Activated CD8-positive, alpha-beta memory T cell treated with anti-CD3 and anti-CD28 coated beads for 4 hours (primary cell): ENCODE results near the gene EIF4G3.
"Not testable (repeated sequence)": the region's sequence is repeated elsewhere in the genome, so short reads cannot be mapped to it uniquely, and the experiment has no call there.

Source experiments
- DNase-seq, 2 donors: peaks; one replicate each; pipeline ENCODE4 v3.0.0-alpha.2; 2020; ENCODE audit warnings: low read depth in 2 of 2

Gene EIF4G3

DNA sequence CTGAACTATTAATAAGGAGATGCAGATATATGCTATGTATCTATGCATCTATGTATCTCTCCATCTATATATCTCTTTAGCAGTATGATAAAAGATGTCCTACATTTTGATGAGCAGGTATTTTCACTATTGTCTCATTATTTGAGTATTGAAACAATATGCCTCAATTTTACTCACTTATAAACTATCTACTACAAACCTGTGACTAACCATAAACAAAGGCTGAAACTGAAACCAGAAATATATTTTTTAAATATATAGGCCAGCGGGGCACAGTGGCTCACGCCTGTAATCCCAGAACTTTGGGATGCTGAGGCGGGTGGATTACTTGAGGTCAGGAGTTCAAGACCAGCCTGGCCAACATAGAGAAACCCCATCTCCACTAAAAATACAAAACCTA is 22.0 kb downstream of the EIF4G3 start:
- no peak for DNase-seq

DNA sequence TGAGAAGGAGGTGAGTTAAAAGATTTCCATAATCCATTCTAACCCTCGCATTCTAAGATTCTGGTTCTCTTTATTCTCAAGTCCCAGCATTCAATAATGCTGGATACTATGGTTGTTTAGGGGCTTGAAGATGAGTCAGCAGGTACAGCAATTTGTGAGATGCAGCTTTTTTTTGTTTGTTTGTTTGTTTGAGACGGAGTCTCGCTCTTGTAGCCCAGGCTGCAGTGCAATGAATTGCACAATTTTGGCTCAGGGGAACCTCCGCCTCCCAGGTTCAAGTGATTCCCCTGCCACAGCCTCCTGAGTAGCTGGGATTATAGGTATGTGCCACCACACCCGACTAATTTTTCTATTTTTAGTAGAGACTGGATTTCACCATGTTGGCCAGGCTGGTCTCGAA is 23.3 kb downstream of the EIF4G3 start:
- DNase-seq, result no peak

DNA sequence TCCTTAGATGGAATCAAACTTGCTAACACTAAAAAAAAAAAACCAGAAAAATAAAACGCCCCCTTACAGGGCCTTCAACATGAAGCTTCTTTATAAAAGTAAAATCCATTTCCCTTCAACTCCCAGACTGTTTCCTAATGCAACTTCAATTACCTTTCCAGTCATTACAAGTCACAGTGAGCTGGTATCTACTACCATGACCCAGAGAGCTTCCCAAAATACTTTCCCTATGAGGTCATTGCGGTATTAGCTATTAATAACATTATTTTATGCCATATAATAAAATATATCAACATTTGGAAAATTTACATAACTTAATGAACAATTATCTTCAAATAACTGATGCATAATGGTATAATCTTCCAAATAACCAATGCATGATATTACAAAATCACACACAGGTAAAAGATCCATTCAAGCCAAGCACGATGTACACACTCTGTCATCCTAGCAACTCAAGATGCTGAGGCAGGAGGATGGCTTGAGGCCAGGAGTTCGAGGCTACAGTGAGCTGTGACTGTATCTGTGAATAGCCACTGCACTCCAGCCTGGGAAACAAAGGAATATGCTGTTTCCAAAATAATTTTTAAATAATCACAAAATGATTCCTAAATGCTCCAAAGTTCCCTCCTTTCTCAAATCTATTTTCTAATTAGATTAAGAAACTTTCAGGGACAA is 24.1 kb downstream of the EIF4G3 start:
- DNase-seq, result no peak

DNA sequence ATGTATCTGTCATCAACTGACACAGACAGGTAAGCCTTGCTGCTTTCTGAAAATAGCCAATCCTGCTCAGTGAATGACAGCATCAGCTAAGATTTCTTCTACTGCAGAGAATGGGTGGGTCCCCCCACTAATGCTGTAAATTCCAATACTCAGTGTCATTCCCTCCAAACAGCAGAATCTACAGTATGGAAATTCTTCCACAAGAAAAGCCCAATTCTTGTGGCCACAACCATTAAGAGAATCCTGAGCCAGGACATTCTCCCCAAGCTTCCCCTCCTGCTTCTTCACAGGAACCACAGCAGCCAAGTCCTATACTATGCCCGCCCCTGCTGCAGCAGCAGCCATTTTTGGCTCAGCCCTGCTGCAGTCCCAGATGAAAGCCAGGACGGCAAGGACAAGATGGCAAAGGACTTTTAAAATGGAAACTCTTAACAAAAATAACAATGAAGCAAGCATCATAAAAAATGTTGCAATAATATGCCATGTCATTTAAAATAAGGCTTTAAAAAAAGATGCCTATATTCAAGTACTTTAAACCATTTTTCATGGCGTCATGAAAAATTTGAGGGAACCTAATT is 26.8 kb downstream of the EIF4G3 start:
- no peak for DNase-seq

DNA sequence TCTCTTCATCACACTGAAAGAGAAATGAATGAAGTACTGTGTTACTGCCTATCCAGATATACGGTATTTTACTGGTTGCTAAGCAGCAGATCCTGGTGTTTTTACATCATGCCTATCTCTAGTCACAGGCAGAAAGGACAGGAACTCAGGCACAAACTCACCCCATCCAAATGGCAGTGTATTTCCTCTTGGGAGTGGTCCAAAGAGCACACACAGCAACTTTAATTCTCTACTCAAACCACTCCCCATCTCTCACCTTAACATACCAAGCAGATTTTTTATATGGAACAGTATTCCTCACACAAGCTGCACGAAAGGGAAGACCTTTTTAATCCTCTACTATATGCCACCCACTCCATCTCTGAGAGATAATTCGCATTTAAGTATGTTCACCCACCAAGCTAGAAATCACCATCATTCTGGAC is 27.3 kb downstream of the EIF4G3 start:
- no peak for DNase-seq

DNA sequence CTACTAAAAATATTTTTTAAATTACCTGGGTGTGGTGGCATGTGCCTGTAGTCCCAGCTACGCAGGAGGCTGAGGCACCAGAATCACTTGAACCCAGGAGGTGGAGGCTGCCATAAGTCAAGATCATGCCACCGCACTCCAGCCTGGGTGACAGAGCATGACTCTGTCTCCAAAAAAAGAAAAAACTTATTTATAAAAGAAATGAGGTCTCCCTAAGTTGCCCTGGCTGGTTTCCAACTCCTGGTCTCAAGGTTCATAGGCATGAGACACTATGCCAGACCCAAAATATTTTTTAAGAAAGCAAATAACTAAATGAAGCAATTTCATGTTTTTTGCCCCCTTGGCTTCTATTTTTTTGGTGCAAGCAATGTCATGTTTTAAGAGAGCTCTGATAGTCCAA is 32.9 kb downstream of the EIF4G3 start:
- no peak for DNase-seq

DNA sequence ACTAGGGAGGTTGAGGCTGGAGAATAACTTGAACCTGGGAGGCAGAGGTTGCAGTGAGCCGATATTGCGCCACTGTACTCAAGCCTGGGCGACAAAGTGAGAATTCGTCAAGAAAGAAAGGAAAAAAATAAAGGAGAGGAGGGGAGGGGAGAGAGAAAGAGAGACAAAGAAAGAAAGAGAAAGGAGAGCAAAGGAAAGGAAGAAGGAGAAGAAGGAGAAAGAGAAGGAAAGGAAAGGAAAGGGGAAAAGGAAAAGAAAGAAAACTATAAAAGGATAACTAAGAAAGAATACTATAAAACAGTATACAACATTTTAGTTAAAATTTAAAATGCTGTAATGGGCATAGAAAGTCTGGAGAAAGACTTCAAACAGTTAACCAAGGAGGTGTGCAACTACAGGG is 33.6 kb downstream of the EIF4G3 start:
- no peak for DNase-seq

DNA sequence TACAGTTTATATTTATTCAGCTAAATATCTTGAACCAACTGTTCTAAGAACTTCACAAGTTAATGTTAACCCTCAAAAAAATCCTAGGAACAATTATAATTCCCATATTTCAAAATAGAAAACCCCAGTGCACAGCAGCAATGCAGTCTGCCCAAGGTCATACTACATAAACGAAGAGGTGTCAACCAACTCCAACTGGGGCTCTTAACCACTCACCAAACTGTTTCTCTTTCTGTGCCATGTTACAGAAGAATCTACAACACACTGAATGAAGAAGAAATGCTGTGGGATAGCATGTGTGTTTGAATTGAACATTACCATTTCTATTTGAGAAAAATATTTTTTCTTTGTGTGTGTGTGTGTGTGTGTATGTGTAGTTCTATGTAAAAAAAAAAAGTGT is 35.7 kb downstream of the EIF4G3 start:
- DNase-seq, result no peak

DNA sequence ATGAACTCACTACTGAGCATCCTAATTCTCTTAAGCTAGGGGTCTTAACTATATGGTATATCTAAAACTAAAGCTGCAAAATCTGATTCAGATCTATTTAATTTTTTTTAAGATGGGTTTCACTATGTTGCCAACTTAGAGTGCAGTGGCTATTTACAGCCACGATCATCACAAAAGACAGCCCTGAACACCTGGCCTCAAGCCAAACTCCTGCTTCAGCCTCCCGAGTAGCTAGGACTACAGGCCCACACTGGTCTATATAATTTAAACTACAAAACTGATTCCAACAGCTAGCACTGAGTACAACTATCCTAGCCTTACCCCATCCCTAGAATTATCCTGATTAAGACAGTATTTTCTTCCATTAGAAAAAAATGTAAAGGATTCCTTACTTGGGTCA is 37.1 kb downstream of the EIF4G3 start:
- no peak for DNase-seq

DNA sequence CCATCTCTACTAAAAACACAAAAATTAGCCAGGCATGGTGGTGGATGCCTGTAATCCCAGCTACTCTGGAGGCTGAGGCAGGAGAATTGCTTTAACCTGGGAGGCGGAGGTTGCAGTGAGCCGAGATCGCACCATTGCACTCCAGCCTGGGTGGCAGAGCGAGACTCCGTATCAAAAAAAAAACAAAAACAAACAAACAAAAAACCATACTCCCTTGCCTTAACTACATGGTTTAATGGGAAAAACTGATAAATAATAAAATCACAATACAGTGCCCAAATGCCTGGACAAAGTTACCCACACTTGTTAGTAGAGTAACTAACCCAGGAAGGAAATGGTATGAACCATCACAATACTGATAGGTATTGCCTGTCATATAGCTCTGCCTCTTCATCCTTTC is 40.4 kb downstream of the EIF4G3 start:
- DNase-seq, result not testable (repeated sequence)

DNA sequence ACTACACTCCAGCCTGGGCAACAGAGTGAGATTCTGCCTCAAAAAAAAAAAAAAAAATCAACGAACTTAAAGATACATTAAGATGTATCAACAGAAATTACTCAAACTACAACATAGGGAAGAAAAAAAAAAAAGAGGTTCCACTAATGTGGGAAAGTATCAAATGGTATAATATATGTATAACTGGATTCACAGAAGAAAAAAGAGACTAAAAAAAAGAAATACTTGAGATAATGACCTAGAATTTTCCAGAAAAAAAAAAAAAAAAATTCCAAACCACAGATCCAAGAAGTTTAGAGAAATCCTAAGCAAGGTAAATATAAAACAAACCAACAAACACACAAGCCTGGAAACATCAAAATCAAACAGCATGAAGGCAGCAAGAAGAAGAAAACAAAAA is 45.5 kb downstream of the EIF4G3 start:
- no peak for DNase-seq

DNA sequence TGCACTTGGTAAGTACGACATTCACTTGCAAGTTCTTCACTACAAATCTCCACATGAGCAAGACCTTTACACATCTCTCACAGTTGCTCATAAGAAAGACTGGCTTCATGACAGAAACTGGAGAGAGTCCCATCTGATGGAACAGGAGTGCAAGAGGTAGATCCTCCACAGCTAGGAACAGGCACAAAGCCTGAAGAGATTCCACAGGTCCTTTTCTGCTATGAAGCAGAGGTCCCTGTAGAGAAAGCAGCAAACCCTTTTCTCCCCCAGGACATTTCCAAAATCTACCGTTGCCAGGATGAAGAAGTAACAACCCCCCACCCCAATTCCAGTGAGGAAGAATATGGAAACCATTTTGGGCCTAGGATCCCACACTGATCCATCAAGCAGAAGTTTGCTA is 47.3 kb downstream of the EIF4G3 start:
- DNase-seq, result no peak

DNA sequence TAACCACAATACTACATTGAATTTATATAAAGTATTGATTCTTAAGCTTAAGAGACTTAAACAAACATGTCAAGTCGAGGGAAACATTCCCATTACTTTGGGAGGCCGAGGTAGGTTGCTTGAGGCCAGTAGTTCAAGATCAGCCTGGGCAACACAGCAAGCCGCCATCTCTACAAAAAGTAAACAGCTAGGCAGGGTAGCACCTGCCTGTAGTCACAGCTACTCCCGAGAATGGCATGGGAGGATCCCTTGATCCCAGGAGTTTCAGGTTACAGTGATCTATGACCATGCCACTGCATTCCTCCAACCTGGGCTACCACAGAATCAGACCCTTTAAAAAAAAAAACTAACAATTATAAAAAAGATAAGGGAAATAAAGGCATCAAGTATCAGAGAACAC is 50.4 kb downstream of the EIF4G3 start:
- DNase-seq, result no peak

DNA sequence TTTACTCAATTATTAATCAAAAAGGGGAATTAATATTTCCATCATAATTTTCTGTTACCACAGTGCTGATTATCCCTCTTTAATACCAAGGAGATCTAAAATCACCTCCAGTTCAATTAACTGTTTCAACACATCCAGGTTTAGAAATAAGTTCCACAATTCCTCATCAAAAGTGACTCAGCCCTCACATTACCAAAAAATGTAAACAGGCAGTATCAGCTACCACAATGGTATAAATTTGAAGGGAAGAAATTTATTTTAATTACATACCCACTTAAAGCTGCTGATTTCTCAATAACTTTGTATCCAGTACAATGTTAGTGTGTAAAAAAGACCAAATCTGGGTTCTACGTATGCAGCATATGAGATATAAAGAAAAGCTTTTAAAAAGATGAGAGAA is 51.9 kb downstream of the EIF4G3 start:
- DNase-seq, result no peak

DNA sequence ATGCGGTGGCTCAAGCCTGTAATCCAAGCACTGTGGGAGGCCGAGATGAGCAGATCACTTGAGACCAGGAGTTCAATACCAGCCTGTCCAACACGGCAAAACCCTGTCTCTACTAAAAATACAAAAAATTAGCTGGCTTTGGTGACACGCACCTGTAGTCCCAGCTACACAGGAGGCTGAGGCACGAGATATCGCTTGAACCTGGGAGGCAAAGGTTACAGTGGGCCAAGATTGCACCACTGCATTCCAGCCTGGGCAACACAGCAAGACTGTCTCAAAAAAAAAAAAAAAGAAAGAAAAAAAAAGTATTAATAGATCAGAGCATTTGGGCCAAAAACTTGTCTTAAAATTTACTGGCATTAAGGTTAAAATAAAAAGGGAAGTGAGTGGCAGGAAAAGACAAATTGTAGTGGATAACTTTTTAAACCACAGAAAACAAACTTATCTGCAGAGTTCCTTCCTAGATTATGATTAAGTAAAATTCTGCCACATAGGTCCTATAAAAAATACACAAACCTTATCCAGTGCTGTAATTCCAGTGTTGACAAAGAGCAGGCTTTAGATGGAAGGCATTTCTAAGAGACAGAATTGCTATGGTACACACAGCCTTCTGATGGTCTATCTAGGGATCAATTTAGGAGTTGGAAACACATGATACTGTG is 53.3 kb downstream of the EIF4G3 start:
- no peak for DNase-seq

DNA sequence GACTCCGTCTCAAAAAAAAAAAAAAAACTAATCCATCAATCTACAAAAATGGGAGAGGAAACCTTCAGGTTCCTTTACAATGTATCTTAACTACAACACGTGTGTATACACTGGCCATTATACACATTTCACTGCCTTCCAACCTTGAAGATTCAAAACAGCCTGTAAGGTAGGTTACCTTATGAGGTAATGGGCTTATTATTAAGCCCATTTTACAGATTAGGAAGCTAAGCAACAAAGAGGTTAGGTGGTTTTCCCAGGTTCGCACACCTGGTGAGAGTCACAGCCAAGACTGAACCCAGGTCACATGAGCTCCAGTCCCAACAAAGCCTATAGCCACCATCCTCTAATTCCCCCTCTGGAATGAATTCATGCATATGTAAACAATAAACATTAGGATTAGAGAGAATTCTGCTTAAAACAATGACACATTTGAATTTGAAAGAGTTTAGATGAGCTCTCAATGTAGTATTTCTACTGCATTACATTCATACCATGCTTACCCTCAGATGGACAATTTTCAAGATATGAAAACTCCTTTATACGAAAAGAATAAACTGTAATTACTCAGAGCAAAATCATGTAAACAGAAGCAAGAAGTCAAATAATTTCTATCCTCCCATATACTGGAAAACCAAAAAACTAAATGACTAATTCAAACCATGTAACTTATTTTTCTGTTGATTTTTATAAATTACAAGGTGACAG is 54.8 kb downstream of the EIF4G3 start:
- no peak for DNase-seq

DNA sequence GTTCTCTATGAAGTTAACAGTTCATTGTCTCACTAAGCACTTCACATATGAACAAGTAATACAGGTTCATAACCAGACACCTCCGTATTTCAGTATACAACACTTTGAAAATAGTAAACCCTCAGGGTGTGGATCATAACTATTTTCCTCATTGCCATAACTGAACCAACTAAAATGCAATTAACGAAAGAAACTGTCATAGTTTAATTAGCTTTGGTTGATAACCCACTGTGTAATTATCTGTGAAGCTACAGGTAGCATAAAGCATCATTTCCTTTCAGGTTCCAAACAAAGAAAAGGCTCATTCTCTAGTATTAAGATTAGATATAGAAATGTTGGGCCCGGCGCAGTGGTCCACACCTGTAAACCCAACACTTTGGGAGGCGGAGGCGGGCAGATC is 58.5 kb downstream of the EIF4G3 start:
- DNase-seq, result no peak

DNA sequence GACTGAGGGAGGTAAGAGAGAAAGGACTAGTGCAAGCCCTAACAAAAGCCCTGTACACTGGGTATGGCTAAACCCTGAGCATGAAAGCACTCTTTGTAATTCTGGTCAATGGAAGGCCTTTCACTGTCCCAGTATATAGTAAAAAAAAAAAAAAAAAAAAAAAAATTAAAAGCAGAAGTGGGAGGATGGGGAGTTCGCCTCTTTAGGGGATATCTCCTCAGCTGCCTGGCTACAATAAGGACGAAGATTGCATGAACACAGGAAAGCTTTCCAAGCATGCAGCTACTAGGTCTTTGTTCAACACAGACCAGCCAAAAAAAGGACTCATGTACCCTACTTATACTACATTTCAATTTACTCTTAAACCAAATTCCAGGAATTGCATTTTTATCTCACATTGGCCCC is 59.1 kb downstream of the EIF4G3 start:
- no peak for DNase-seq

DNA sequence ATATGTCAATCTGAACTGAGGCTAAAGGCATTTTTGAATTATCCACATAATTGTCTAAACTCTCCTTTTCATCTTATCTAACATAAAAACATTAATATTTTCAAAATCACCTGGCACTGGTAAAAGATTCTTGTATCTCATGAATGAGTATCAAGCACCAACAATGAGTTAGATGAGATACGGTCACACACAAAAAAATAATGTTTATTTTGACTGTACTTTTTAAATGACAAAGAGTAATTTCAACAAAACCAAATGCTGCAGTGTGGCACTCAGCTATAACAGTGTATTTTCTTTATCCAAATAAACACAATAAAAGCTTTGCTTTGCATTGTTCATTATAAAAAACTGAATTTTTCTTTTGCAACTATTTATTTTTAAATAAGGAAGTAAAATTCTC is 59.5 kb downstream of the EIF4G3 start:
- no peak for DNase-seq

DNA sequence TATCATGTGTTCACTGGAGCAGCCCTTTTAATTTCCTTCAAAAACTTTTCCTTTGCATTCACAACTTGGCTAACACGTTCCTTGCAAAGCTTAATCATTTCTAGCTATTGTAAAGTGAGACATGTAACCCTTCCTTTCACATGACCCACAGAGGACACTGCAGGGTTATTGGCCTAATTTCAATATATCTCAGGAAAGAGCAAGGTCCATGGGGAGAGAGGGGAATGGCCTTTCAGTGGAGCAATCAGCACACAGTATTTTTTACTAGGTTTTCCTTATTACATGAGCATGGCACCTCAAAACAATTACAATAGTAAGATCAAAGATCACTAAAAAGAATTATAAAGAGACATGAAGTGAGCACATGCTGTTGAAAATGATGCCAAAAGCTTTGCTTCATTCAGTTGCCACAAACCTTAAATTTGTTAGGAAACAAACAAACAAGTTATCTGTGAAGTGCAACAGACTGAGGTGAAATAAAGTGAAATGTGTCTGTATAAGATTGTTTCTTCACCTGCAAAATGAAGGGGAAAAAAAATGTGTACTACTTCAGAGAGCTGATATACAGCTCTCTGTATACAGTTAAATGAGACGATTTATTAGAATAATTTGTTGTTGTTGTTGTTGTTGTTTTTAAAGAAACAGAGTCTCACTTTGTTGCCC is 61.5 kb downstream of the EIF4G3 start:
- DNase-seq, result no peak

DNA sequence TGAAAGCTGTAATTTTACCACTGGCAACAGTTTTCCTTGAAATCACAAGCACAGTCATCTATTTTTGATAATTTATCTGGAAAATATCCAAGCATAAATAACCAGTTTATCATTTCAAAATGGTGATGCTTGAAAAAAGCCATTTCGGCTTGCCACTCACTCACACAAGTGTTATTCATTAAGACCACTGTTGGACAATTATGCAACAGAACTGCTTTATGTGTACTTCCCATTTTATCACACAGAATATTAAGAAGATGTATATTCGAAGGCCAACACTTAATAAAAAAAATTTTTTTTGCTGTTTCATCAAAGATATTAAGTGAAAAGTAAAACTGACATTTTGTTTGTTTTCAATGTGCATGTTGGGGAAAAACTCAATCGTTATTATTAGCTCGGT is 62.3 kb downstream of the EIF4G3 start:
- DNase-seq, result no peak

DNA sequence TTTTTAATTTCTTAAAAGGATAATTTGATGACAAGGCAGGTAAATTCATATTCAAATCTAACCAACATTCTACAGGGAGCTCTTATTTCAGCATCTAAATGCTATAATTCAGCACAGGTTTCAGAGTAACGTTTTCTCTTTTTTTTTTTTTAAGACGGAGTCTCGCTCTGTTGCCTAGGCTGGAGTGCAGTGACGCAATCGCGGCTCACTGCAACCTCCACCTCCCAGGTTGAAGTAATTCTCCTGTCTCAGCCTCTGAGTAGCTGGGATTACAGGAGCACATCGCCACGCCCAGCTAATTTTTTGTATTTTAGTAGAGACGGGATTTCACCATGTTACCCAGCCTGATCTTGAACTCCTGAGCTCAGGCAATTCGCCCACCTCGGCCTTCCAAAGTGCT is 66.5 kb downstream of the EIF4G3 start:
- DNase-seq, result no peak
